K562 (cell line): ENCODE measurements around the gene PRKACA. TPM values are rescaled to one million over a fixed set of nuclear protein-coding genes. Genes with fewer than 3 reads are reported as not detected.

Experiments used
- ARID1B ChIP-seq: fragments of 450-650 bp; IDR thresholded peaks from 2 replicates; pipeline ENCODE4 v1.6.1; 2016; ENCODE audit warnings: antibody characterized with exemption, mild to moderate bottlenecking, inconsistent platforms
- ATF7 ChIP-seq: fragments of 450-650 bp; IDR thresholded peaks from 2 replicates; pipeline ENCODE4 v1.7.1; 2014; ENCODE audit warnings: mild to moderate bottlenecking, moderate library complexity
- CBFA2T2 ChIP-seq: fragments of 450-650 bp; conservative IDR thresholded peaks from 2 replicates; pipeline ENCODE4 v1.6.1; 2017; ENCODE audit warnings: mild to moderate bottlenecking
- DIDO1 ChIP-seq: fragments of 450-650 bp; IDR thresholded peaks from 2 replicates; pipeline ENCODE4 v1.6.1; 2016; ENCODE audit warnings: low read depth, missing biosample characterization, missing genetic modification characterization
- MTA3 ChIP-seq: fragments of 450-650 bp; formaldehyde crosslinking; IDR thresholded peaks from 2 replicates; pipeline ENCODE4 v1.6.1; 2017; ENCODE audit warnings: mild to moderate bottlenecking, borderline replicate concordance
- NCOA2 ChIP-seq, 2 experiments: fragments of 450-650 bp; IDR thresholded peaks; 2 replicates each; pipeline ENCODE4 v1.6.1; 2018; ENCODE audit warnings: mild to moderate bottlenecking in 2 of 2, moderate library complexity in 1 of 2; ENCODE audit not compliant: partially characterized antibody in 2 of 2
- NFE2L1 ChIP-seq: fragments of 450-650 bp; IDR thresholded peaks from 2 replicates; pipeline ENCODE4 v1.6.1; 2016; ENCODE audit warnings: missing genetic modification characterization, low read depth, mild to moderate bottlenecking, missing compliant biosample characterization, moderate library complexity, borderline replicate concordance
- SMARCB1 ChIP-seq: IDR thresholded peaks from 2 replicates; pipeline ENCODE4 v1.6.1; 2011; ENCODE audit warnings: improper control_type of control experiment, low read depth; ENCODE audit not compliant: insufficient read length
- SOX6 ChIP-seq: fragments of 450-650 bp; IDR thresholded peaks from 2 replicates; pipeline ENCODE4 v1.6.1; 2014; ENCODE audit warnings: mild to moderate bottlenecking
- TRIM28 ChIP-seq: fragments of 450-650 bp; IDR thresholded peaks from 2 replicates; pipeline ENCODE4 v1.6.1; 2017
- XRCC3 ChIP-seq: fragments of 450-650 bp; IDR thresholded peaks from 2 replicates; pipeline ENCODE4 v1.6.1; 2017; ENCODE audit warnings: mild to moderate bottlenecking, moderate library complexity
- ZFP1 ChIP-seq: fragments of 450-650 bp; formaldehyde crosslinking; IDR thresholded peaks from 2 replicates; pipeline ENCODE4 v1.4.0; 2020; ENCODE audit warnings: mild to moderate bottlenecking, mixed read lengths
- ZNF512 ChIP-seq: IDR thresholded peaks from 2 replicates; pipeline ENCODE4 v1.6.1; 2016; ENCODE audit warnings: missing genetic modification characterization, missing compliant biosample characterization
- polyA plus RNA-seq, 8 experiments: library from polyadenylated mRNA; depleted of rRNA in 4 of 8; stranded (reverse) in 5 of 8; unstranded in 3 of 8; fragments of >200 nt; fragmentation: Nextera tagmentation in 2 of 8; fragmentation: Illumina TruSeq in 1 of 8; extraction: Ambion mirVana in 2 of 8; extraction: Trizol in 1 of 8; gene quantifications; 2 replicates each; pipeline versions ENCODE4 v1.2.1 to v1.2.3, GENCODE V29; 2011 to 2014; ENCODE audit warnings: inconsistent platforms in 1 of 8, missing spikeins in 1 of 8
- total RNA-seq, 7 experiments: library from RNA; depleted of rRNA in 6 of 7; stranded (reverse); fragments of >200 nt in 6 of 7; fragmentation: Illumina TruSeq in 2 of 7; extraction: Trizol in 2 of 7; gene quantifications; 2 replicates each; pipeline versions ENCODE4 v1.2.1 to v1.2.3, GENCODE V29; 2011 to 2021; ENCODE audit warnings: low replicate concordance in 1 of 7
- TF ChIP-seq, protein P1 (sequence below): fragments of 250-450 bp; sonication (Bioruptor Pico); IDR thresholded peaks from 2 replicates; pipeline ENCODE4 v1.4.0; 2020

Gene PRKACA
- total and polyA plus RNA-seq, 9 of the 15 experiments (the other 6 are each of a cell fraction or from before 2014, with no cell fraction given): 1.2 to 63.1 (median 13.0) TPM

DNA sequence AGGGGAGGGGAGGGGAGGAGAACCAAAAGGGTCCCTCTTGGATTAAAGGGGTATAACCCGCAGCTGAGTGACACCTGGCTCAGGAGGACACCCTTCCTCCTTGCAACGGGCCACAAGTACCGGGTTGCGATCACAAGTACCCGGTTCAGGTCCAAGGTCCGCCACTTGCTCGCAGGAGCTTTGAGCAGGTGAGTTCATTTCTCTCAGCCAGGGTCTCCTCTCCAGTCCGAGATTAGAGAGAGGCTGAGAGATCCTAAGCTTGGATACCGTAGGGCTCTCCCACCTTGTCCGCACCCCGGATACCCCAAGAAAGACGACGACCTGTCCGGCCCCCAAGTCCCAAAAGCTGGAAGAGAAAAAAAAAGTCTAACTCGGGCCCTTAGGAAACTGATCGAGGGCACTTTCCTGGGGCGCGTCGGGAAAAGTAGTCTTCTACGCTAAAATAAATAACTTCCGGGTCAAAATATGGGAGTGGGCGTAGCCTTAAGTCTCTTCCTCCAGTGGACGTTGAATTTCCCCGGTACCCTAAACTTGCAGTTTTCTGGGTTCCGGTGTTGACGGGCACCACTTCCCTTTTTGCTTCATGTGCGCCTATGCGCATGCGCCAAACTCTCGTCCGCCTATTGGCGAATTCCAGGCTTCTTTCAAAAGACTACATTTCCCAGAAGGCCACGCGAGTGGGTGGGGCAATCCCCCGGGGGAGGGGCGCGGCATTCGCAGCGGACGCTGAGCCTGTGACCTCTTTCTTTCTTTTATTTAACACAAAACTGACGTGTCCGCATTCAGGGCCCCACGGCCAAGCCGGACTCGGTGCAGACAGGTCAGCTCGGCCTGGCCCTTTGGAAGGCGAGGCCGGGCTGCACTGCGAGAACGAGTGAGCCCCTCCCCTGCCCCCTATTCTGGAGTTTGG is 36.4 kb downstream of the PRKACA start (continued):
- TF ChIP-seq ZNF512 (tag) (no peak), NFE2L1 (tag) (no peak), TRIM28 (no peak), ZFP1 (CRISPR knock-in tag) (no peak), SOX6 (peak; percentile 10; the same call in 1 of the 2 replicates), XRCC3 (no peak), DIDO1 (tag) (peak; percentile 63; the same call in 1 of the 2 replicates), ARID1B (no peak), SMARCB1 (no peak), ATF7 (peak; percentile 87), CBFA2T2 (no peak), MTA3 (0 out of 2 replicates have a peak, but pooled peaks have one; percentile 42), NCOA2 (IDR thresholded peaks at IDR 0.05; ENCODE audit: partially characterized antibody in 2 of 2) (no peak)
- TF ChIP-seq, protein P1, sequence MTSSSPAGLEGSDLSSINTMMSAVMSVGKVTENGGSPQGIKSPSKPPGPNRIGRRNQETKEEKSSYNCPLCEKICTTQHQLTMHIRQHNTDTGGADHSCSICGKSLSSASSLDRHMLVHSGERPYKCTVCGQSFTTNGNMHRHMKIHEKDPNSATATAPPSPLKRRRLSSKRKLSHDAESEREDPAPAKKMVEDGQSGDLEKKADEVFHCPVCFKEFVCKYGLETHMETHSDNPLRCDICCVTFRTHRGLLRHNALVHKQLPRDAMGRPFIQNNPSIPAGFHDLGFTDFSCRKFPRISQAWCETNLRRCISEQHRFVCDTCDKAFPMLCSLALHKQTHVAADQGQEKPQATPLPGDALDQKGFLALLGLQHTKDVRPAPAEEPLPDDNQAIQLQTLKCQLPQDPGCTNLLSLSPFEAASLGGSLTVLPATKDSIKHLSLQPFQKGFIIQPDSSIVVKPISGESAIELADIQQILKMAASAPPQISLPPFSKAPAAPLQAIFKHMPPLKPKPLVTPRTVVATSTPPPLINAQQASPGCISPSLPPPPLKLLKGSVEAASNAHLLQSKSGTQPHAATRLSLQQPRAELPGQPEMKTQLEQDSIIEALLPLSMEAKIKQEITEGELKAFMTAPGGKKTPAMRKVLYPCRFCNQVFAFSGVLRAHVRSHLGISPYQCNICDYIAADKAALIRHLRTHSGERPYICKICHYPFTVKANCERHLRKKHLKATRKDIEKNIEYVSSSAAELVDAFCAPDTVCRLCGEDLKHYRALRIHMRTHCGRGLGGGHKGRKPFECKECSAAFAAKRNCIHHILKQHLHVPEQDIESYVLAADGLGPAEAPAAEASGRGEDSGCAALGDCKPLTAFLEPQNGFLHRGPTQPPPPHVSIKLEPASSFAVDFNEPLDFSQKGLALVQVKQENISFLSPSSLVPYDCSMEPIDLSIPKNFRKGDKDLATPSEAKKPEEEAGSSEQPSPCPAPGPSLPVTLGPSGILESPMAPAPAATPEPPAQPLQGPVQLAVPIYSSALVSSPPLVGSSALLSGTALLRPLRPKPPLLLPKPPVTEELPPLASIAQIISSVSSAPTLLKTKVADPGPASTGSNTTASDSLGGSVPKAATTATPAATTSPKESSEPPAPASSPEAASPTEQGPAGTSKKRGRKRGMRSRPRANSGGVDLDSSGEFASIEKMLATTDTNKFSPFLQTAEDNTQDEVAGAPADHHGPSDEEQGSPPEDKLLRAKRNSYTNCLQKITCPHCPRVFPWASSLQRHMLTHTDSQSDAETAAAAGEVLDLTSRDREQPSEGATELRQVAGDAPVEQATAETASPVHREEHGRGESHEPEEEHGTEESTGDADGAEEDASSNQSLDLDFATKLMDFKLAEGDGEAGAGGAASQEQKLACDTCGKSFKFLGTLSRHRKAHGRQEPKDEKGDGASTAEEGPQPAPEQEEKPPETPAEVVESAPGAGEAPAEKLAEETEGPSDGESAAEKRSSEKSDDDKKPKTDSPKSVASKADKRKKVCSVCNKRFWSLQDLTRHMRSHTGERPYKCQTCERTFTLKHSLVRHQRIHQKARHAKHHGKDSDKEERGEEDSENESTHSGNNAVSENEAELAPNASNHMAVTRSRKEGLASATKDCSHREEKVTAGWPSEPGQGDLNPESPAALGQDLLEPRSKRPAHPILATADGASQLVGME: no peak
